Central memory CD4-positive, alpha-beta T cell (primary cell): ENCODE data around the gene HOXA10.
A peak's percentile ranks its signal among the peaks of the same experiment; 100 is the strongest.

Experiments used
- DNase-seq: peaks from one replicate; pipeline ENCODE4 v3.0.0; 2022

The HOXA10 gene

DNA sequence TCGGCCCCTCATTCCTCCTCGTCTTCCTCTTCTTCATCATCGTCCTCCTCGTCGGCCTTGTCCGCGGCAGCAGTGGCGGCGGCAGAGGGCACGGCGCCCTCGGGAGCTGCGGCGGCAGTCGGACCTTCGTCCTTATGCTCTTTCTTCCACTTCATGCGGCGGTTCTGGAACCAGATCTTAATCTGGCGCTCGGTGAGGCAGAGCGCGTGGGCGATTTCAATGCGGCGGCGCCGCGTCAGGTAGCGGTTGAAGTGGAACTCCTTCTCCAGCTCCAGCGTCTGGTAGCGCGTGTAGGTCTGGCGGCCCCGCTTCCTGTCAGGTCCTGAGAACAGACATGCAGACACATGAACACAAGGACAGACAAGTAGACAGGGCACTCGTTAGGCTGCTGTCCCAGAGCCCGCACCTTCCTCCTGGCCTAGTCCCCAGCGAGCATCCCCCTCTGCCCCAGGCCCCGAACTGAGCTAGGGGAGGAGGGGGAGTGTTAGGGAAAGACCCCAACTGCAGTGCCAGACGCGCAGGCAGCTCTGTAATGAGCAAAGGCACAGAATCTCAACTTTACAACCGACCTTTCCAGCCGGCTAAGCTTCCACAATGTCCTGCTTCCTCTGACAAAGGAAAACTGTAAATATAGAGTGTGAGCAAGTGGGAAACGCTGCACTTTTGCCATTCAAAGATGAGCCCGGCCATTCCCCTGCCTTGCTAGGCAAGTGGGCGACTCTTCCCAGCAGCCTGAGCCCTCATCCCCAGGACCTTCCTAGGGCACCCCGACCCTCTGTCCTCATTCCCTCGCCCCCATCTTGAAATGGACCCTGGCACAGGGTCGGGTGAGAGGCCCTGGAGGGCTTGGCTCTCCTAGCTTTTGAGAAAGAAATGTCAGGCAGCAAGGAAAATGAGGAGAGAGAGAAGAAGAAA lies 19.0 kb downstream of the HOXA10 start:
- no peak for DNase-seq

DNA sequence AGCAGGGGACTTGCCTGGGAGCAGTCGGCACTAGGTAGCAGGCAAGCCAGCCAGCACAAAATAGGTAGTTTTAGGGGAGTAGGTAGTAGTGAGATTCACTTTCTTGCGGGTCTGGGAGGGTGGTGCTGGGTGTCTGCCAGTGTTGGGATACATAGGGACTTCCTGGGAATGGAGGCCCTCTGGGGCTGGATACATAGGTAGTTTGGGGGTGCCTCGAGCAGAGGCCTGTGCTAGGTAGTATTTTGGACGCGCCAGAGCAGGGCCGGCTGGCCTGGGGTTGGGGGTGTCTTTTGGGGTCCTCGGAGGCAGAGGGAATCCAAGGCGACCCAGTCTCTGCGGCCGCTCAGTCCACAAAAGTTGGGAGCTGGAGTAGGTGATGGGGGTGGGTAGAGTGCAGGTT lies 19.8 kb downstream of the HOXA10 start:
- DNase-seq: no peak

DNA sequence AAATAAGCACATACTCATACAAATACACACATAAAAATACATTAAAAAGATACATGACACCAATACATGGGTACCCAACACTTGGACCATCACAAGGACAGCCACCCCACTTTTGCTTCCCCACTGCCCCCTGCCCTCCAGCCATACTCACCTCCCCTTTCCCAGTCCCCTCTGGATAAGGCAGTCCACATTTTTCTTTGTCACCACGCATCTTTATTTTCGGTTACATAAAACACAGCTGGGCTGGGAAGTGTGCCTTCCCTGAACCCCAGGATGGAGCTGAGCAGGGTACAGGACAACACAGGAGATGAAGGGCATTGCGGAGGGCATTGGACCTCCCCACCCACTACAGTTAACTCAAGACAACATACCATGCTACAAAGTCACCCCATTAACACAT lies 20.6 kb downstream of the HOXA10 start:
- DNase-seq: no peak

DNA sequence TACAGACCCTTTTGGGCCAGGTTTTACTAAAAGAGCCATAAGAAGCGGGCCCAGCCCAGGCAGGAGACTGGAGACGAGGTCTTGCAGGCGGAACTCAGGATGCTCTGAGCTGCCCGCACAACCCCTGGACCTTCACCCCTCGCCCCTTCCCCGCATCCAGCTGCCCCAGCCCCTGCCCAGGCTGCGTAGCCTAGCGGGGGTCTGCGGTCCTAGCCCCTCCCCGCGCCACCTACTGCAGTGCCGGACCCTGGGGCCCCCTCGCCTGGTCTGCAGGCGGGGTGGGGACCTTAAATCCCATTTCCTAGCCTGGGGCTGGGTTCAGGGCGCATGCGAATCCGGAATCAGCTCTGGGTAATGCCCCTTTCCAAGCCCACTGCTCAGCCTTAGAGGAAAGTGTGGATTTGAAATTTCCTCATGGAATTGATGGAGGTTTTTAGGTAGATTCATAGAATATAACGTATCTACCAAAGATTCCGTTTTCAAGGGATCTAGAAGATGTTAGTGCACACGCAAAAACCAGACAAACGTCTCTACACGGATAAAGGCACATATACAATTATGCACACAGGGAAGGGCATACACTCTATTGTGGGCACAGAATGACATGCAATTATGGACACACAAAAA lies 21.2 kb downstream of the HOXA10 start:
- no peak for DNase-seq

GRCh38 chr7:27151931-27152815 lies 21.9 kb downstream of the HOXA10 start, which contains the start of gene HOXA3:
Gene HOXA3, minus strand, starts transcription at chr7:27152583. Its CDS starts 41,943 bp downstream, at chr7:27110640.
- no peak for DNase-seq

GRCh38 chr7:27151341-27151930 lies 22.7 kb downstream of the HOXA10 start:
- no peak for DNase-seq

- DNase-seq: peak; percentile 48
Observed at GRCh38 chr7:27150568-27151340, 23.4 kb downstream of the HOXA10 start.

DNA sequence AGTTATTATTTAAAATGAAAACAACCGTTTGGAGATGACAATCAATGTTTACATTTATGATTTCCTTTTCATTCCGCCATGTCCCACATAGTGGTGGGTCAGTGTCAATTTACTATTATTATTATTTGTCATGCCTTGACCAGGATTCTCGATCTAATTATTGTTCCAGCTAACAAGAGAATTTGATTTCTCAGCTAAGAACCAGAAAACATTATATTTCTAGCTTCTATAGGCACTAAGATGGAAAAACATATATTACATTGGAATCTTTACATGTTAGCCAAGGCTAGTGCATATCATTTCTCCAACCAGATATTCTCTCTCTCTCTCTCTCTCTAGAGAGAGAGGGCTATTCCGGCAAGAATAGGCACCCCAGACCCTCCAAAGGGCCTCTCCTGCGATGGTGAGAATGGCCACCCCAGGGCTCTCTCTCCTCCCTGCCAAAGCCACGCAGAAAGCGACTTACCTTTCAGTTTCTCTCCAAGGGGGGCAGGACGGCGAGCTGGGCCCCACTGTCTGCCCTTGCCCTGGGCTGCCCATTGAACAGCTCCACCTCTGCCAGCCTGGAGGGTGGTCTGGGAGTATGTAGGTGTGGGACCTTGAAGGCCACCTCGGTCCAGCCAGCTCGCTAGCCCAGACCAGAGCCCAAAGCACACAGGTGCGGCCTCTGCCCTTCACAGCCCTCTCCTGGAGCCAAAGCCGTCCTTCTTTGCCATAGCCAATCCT lies 24.1 kb downstream of the HOXA10 start:
- no peak for DNase-seq

DNA sequence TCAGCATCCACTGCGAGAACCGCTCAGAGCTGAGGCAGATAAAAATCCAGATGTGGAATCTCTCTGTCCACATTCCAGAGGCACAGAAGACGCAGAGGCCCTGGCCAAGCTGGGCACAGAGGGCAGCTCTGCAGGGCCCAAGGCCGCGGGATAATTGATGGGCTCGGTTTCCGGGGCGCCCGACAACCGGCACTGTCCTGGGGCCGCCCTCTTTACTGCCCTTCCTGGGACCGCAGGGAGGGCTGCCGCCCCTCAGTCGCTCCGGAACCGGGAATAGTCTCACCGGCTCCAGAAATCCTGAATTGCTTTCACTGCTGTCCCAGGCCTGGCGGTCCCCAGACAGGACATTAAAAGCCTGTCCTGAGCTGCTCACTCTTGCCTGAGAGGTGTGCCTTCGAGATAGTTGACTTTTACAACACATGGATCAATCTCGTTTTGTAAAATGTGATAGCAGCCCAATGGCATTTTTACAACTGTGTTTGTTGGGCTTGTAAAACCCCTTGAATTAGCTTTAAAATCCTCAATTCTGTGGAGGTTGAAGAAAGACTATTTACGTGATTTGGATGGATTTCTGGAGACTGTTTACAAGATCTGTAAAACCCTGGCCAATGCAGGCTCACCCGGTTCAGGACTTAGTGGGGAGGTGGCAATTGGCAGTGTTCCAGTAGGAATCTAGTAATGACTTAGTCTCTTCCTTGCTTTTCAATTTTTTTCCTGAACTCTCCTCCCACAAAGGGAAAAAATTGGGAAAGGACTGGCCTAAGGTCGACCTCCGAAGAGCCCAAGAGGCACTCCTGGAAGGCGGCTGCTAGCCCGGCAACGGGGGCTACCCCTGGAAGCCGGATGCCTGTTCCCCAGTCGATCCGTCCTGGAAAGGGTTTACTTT lies 25.1 kb downstream of the HOXA10 start:
- DNase-seq: no peak

DNA sequence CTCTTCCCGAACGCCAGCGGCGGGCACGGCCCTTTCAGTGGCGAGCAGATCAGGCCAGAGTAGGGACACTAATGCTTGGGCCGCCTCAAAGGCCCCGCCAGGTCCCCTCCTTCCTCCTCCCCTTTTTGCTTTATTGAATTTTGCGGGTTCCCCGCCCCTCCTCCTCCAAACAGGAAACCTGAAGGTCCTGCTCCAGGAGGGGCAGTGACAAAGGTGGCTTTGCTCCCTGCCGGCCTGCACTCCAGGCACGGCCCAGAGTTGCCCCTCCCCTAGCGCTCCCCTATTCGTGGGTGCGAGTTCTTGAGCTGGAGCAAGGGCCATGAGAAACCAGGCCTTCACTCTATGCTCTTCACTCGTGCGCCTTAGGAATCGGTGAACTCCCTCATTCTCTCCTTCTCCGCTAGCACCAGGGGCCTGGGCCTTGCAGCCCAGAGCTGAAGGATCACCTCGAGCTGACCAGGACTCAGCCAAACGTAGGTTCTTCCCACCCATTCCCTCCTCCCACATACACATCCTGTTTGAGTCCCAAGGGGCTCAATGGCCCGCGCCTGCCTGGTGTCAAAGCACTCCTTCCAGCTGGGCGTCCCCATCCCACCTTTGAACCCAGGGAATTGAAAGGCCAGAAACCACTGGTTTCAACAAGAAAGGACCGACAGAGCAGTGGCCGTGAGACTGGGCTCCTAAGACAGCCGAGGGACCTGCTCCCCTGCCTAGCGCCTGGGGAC lies 25.9 kb downstream of the HOXA10 start:
- no peak for DNase-seq

GRCh38 chr7:27147199-27148030 lies 26.7 kb downstream of the HOXA10 start, which contains the start of gene HOXA6:
Gene HOXA6, minus strand, starts transcription at chr7:27147774. Its CDS starts 25 bp downstream, at chr7:27147749.
- DNase-seq: no peak

DNA sequence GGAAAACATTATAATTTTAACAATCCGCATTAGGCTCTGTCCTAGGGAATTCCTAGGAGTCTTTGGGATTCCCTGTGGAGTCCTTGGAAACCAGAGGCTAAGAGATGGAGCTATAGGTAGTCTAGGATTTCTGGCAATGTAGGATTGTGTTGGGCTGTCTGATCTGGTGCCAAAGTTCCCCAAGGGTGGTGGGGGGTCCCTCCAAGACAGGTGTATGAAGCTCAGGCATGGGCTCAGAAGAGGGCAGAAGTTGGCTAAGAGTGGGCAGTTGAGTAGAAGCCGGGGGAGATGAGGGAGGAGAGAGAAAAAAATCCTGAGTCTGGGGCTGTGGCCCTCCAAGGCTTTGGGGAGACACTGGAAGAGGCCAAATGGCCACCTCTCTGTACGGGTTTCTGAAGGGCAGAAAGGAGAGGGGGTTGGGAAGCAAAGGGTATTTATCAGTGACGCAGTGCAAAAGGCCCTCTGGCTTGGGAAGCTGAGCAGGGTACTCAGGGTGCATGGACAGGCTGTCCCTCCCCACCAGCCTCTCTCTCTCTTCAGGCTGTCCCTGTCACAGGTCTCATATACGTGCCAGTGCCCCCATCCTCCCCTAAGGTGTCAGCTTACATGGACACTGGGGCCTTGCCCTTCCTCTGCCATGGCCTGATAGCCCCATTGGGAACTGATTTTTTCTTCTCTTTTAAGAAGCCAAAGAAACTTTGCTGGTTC lies 27.5 kb downstream of the HOXA10 start:
- DNase-seq: no peak

- no peak for DNase-seq
Observed at GRCh38 chr7:27145914-27146412, 28.2 kb downstream of the HOXA10 start.

- no peak for DNase-seq
Observed at GRCh38 chr7:27145165-27145913, 28.8 kb downstream of the HOXA10 start.

DNA sequence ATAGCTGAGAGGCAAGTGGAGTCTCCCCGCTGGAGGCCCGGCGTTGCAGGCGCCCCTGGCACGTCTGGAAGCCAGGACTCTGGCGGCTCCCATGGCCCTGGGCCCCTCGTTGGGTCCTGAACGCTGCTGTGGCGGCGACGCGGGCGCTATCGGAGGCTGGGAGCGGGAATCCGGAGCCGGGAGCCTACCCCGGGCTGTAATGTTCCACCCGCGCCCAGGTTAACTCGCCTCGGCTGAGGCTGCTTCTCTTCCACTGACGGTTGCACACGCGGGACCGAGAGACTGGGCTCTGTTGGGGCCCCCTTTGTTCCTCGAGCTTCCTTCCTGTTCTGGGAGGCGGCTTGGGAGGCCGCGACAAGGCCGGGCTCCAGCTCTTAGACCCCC lies 29.3 kb downstream of the HOXA10 start:
- DNase-seq: no peak

GRCh38 chr7:27143950-27144780 lies 30.0 kb downstream of the HOXA10 start:
- DNase-seq: no peak
